Skin of body (tissue), 2 donors: ENCODE measurements around the gene AUH. TPM values are rescaled to one million over a fixed set of nuclear protein-coding genes. Genes with fewer than 3 reads are reported as not detected.
A peak's percentile ranks its signal among the peaks of the same experiment; 100 is the strongest.

Experiments
- DNase-seq: peaks from one replicate; lab custom pipeline; 2025; lab: John Stamatoyannopoulos, UW
- total RNA-seq: library from RNA; depleted of rRNA; stranded (reverse); fragments of >200 nt; gene quantifications from one replicate; pipeline ENCODE4 v1.2.3, GENCODE V29; 2014

The AUH gene
- total RNA-seq, 1 donor from 2014 or later, result 30.0 TPM

DNA sequence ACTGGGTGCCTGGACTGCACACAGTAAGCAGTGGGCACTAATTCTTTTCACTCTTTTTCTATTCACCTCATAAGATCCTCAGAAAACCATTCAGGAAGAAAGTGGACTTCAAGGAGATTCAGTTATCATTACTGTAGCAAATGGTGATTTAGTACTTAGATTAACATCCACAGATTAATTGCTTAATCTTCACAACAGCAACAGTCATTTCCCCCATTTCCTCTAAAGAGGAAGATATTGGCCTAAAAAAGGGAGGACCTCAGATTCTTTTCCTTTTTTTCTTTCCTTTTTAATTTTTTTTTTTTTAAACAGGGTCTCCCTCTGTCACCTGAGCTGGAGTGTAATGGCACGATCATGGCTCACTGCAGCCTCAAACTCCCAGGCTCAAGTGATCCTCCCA, 64.4 kb downstream of the AUH start:
- no peak for DNase-seq

DNA sequence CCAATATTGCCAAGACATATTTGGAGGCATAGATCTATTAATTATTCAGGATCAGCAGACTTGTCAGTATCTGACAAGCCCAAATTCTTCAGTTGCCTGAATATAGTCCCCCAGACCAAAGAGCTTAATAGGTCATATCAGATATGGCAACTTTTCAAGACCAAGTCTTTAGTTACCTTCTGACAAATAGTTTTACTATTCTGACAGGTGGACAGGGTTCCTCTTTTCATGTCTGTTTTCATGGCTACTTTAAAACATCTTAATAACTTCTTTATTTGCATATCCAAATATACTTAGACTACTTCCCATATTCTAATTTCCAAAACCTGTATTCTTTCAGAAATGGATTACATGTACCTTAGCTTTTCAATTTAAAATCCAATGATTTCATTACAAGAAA, 65.4 kb downstream of the AUH start:
- no peak for DNase-seq

DNA sequence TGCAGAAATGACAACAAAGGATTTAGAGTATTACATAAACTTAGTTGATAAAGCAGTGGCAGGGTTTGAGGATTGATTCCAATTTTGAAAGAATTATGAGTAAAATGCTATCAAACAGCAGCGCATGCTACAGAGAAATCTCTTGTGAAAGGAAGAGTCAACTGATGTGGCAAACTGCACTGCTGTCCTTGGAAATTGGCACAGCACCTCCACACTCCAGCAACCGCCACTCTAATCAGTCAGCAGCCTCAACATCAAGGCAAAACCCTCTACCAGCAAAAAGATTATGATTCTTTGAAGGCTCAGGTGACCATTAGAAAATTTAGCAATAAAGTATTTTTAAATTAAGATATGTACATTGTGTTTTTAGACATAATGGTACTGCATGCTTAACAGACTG, 66.4 kb downstream of the AUH start:
- DNase-seq, result no peak

DNA sequence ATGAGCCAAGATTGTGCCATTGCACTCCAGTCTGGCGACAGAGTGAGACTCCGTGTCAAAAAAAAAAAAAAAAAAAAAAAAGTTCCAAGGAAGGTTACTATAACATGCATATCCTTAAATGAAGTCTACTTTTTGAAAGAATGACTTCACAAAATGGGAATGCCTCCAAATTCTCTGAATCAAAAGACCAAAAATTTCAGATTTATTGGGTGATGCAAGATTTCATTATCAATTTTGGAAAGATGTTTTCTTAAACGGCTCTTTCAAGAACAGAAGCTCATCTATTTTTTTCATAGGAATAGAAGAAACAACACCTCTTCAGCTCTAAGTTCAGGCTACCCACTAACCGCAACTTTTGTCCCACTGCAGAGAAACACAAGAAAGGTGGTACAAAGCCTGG, 69.9 kb downstream of the AUH start:
- DNase-seq, result no peak

DNA sequence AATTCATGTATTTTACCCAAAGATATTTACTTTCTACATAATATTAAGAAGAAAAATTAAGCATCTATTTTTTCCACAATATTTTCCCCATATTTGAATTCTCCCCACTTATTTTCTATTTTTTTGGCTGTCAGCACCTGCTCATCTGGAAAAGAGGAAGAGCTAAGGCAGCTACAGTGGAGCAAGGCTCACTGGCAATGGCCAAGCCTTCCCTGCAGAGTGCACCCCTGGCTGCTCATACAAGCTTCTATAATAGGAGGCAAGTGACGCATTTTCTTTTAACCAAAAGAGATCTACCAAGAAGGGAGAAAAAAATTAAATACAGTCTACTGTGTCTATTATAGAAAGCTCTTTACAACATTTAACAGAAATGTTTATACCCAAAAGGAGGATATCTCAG, 72.5 kb downstream of the AUH start:
- no peak for DNase-seq

DNA sequence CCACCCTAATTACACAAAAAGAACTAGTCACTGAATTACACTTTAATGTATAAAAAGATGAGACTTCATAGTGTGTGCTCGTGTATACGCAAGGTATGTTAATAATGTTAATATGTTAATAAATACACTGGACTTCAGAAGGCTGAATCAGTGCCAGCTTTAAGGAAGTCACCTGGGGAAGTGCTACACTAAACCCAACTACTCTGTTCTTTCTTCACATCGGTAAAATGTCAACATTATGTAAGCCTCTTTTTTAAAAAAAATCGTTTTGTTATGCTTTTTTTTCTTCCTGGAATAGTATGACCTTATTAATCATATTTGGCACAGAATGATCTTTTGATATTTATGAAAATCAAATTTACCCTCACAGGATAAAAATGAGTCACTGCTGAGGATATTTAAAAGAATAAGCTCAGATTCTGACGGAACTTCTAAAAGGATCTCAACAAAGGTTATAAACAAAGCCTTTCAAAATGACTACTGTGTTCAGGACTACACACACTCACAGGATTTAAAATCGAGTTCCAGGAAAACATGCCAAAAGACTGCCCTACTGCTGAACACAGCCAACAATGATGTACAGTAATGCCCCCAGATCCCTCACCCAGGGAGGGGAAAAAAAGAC, 75.9 kb downstream of the AUH start:
- no peak for DNase-seq

DNA sequence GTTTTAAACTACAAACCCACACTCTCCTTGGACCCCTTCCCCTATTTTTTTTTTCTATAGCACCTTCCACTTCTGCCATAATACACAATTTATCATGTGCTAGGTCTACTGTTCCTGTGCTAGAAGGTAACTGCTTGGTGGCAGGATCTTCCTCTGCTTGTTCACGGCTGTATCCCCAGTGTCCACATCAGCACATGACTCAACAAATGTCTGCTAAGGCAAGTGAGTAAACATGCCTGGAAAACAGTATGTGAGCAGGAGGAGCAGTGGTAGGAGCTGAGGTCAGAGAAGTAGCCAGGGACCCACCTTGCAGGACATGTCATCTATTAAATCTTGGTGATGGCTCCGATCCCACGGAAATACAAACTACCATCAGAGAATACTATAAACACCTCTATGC, 79.4 kb downstream of the AUH start:
- no peak for DNase-seq

DNA sequence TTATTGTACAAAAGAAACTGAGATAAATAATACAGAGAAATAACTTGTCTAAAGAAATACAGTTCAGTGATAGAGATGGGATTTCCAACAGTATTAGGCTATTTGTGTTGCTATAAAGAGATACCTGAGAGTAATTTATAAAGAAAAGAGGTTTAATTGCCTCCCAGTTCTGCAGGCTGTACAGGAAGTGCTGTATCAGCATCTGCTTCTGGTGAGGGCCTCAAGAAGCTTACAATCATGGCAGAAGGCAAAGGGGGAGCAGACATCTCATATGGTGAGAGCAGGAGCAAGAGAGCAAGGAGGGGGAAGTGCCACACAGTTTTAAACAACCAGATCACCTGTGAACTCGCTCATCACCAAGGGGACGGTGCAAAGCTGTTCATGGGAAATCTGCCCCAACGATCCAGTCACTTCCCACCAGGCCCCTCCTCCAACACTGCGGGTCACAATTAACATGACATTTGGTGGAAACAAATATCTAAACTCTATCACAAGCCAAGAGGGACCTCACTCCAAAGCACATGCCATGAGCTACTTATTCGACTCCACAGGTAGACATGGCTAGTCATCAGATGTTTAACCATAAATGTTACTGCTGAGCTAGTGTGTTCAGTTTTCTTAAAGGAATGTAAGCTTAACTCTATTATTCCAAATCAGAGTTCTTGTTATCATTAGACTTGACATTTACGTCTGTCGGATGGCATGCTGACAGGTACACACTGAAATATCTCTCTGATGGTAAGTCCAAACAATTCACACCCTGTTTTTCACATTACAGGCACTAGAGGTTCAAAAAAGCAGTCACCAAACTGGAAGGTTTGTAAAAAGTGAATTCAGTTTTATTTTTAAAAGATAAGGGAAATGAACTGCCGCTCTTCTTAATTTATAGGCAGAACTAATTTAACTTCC, 82.2 kb downstream of the AUH start:
- DNase-seq, result no peak

DNA sequence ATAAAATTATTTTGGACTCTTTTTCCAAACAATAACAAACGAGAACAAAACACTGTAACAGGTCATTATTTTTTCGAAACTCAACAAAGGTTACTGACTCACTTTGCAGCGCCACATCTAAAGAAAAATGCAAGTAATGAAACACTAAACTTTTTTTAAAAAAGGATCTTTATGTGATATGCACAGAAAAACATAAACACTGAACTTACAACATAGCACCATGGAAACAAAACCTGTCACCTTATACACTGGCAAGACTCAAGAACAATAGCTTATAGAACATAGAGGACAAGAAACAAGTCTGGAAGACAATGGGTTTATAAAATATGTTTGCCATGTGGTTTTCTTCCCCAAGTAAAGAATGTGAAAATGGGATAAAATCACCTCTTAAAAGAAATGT, 85.2 kb downstream of the AUH start:
- DNase-seq, result no peak

DNA sequence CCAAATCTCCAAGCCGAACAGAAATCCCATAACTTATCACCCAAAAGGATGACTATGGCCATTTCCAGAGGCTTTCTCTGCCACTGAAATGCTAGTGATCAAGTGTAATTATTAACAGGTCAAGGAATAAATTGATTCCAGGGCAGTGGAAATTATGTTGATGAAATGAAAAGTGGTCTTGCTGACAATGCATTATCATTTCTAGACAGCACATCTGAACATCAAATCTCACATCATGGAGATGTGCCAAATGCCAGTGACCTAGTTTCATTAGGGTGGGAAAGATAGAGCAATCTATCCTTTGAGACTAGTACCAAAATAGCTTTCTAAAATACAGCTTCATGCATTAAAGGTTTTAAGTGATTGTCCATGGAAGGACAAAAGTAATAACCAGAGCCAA, 86.1 kb downstream of the AUH start:
- no peak for DNase-seq

DNA sequence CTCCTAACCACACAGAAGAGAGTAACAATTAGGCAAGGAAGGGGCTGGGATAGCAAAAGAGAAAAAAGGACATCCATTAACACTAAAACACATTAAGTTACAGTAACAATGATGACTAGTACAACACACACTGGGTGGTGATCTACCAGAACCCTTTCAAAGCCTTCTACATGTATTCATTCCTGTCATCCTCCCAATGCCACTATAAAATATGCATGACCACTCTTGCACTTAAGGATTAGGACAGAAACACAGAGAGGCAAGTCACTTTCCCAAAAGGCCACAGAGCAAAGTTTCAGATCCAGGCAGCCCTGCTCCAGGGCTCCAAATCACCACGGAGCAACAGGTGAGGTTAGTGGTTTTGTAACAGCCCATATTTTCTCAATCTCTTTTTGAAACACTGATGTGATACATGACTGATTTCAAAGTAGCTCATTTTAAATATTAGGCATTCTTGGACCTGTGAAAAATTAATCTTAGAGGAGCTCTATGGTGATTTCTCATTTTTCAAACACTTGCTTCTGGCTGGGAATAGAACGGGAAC, 86.7 kb downstream of the AUH start:
- no peak for DNase-seq

DNA sequence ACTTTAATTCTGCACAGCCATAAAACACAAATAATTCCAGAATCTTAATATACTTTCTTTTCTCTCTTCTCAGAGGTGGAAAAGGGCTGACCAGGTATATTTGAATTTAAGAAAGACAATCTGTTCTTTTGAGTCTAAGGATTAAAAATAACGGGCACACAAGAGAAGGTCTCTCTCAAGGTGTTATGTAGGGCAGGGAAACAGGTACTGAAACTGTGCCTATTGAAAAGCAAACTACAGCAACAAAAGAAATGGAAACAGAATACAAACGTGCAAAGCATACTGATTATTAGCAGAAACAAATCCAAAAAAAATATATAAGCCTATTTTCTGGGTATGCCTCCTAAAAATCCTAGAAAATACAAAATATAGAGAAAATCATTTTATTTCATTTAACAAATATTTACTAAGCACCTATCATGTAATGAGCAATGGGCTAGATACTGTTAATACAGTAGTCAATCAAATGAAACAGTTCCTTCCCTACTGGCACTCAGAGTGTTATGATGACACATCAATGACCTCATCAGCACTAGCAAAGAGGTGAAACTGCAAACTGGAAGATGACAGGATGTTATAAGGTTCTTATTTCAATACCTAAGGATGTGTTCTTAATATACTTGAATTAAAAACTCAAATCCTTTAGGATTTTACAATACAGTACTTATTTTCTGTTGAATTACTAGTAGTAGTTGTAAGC, 87.7 kb downstream of the AUH start:
- no peak for DNase-seq

DNA sequence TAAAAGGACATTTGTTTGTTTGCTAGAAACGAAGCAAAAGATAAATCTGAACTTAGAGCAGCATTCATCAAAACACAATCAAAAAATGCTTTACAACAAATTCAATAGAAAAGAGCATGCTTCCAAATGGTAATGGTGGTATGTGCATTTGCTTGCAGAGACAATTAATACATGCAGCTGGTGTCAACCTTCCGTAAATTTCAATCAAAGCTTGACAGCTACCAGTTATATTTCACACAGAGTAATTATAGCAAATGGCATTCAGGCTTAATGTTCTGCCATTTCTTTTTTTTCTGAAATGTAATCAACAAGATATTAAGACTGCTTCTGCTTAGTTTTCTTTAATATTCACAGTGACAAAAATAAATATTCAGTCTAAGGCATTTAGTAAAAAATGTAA, 90.6 kb downstream of the AUH start:
- DNase-seq, result no peak

DNA sequence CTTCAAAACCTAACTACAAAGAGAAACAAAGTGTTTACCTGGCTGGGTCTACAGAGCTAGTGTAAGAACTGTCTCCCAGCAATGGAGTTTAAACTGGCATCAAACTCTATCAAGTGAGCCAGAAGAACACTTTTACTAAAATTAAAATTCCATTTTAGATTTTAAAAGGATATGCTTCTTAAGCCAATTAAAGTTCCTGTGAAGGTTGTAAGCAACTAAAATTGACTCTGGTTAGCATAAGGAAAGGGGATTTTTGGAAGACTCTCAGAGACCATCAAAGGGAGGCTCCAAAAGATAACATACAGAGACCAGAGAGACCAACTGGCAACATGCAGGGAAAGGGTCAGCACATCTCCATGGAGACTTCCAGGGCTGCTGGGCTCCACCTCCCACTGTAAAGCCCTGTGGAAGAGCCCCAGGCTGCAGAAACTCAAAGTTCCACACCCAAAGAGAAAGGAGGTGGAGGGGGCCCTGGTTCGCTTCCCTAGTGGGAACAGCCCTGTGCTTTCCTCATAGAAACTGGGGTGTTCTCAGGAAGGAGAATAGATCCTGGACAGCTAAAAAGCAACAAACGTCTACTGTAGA, 91.7 kb downstream of the AUH start:
- no peak for DNase-seq

DNA sequence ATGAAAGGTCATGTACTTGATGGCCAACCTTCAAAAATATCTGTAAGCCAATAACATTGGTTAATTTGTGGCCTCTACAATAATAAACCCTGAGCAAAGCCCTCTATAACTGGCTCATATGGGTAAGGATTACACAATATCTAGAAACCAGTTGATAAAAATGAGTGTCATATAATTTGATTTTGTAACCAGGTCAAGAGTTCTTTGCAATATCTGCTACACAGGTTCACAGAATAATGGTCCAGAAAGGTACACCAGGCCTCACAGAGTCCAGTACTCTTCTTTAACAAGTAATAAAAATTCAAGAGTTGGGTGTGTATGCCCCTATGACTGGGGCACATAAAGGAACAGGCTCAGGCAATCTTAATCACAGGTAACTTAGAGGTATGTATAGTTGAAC, 95.3 kb downstream of the AUH start:
- DNase-seq, result no peak

DNA sequence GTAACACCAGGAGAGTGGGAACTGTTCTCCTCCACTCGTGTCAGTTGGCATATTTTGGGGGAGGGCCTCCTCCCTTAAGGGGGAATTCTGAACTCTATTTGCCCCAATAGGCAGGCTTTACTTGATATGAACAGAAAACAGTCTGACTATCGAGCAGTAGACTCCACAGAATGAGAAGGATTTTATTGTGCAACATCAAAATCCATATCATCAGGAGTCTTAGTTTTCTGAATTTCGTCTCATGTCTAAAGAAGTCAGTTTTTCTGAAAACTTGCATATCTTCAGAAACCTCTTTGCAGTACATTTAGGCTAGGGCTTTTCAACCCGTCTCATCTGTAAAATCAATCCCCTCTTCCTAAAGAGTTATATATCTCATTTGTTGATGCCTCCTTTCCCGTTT, 96.2 kb downstream of the AUH start:
- no peak for DNase-seq

DNA sequence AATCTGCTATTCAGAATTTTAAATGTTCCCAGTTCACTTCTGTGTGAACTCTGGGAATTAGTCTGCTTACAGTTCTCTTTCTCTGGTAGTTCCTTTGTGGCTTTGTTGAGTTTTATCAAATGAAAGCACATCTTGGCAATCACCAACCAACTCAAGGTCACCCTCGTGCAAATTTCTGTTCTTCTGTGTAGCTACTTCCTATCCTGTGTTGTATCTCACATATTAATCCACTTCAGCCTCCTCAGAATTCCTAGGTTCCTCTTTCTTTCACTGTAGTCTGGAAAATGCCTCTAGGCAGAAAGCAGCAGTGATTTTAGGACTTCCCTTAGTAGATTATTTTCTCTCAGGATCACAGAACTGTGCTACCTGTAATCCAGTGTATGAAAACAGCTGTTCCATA, 100.3 kb downstream of the AUH start:
- DNase-seq, result no peak

DNA sequence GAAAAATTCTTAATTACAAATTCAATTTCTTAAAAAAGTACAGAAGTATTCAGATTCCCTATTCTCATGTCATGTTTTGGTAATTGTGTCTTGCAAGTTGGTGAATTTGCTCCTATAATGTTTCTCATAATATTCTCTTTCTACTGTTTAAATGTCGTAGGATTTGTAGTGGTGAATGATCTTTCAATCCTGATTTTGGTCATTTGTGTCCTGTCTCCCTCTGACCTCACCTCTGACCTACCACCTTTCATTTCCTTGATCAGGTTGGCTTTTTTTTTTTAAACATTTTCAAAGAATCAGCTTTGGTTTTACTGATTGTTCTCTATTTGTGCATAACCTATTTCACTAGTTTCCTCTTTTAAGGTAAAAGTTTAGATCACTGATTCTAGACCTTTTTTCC, 102.6 kb downstream of the AUH start:
- DNase-seq, result no peak

DNA sequence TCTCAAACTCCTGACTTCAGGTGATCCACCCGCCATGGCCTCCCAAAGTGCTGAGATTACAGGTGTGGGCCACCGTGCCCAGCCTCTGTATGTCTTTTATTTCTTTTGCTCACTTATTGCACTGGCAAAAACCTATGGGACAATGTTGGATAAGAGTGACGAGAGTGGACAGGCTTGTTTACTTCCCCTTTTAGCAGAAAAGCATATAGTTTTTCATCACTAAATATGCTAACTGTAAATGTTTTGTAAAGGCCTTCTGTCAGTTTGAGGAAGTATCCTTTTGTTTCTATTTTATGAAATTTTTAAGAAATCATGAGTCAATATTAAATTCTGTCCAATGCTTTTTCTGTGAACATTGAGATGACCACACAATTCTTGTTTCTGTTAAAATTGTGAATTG, 103.3 kb downstream of the AUH start:
- no peak for DNase-seq

DNA sequence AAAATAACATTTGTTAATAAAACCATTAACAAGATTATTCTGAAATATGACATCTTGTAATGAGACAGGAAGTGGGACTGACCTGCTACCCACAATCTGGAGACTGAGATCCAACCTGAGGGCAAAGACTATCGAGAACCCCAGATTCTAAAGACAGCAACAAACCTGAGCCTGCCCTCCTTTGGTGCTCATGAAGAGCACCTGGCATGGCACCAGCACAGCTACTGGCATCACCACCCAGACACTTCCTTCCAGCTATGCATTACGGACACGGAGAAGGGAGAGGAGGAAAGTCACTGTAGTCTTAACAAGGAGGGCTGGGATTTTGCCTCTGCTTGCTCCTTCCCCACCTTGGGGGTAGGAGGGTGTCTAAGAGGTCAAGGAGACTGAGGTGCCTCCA, 105.5 kb downstream of the AUH start:
- DNase-seq, result no peak

DNA sequence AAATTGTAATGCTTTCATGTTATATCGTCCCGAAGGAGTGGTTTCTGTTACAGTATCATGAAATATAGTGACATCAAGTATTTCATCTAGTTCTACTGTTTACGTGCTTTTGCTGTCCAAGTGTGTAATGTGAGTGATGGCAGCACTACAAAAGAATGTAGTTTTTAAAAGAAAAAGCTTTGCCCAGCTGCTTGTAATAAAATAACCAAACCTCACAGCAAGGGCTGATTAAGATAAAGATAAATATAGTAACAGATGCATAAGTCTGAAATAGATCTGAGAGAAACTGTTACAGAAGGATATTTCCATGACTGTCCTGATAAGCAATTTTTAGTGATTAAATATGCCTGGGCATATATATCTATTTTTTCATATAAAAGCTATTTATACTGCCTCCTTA, 106.4 kb downstream of the AUH start:
- DNase-seq, result peak; percentile 73

DNA sequence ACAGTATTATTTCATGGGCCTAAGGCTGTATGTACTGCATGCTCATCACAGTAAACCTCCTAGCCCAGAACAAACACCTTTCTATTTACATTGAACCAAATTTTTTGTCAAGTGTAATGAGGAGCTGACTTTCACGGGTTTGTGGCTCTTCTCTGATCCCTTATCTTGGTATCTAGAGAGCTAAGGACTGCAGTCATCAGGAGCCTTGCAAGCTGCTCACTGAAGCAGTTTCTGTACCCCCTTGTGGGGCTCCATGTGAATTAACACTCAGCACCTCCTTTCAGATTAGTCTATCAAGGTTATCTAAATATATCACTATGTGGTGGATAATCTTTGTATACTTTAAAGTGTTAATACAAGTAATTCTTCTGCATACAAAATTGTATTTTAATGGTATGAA, 108.2 kb downstream of the AUH start:
- DNase-seq, result no peak
